ENCODE data around the gene C12orf56.
"Not testable (repeated sequence)": the region's sequence is repeated elsewhere in the genome, so short reads cannot be mapped to it uniquely, and the experiment has no call there.

The C12orf56 gene

DNA sequence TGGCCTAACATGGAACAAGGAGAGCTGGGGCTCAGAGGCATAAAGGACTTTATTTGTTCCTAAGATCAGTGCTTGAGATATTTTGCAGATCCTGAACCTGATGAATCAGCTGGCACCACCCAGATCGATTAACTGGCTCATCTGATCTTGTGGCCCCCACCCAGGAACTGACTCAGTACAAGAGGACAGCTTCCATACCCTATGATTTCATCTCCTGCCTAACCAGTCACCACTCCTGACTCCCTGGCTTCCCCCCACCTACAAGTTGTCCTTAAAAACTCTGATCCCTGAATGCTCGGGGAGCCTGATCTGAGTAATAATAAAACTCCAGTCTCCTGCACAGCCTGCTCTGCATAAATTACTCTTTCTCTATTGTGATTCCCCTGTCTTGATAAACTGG is 5.1 kb downstream of the C12orf56 start:
- no peak for DNase-seq

DNA sequence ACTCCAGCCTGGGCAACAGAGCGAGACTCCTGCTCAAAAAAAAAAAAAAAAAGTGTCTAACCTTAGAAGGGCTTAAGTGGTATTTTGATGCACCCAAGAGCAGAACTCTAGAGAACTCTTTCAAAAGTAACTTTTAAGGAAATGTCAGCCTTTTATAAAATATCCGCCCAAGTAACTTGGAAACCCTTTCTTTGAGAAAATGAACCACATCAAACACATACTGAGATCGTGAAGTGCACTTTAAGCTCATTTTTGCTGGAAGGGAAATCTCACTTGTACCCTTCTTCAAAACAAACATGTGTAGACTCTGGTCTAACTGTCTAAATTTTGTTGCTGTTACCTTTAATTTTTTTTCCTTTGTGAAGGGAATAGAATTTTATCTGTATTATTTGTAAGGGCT is 5.5 kb downstream of the C12orf56 start:
- DNase-seq: no peak

DNA sequence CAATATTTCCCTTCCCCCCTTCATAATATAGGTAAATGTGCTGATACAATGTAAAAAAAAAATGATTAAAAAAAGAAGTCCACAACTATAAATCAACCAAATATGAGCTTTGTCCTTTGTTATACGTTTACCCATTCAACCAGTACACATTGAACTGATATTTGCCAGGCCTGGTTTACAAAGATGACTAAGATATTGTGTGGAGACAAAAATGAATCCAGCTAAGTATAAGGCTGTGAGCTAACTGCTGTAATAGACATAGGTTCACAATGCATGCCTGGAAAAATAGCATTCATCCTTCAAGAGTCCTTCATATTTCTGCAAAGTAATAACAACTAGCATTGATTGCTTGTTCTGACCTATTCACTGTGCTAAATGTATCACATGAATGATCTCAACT is 6.9 kb downstream of the C12orf56 start:
- DNase-seq: no peak

DNA sequence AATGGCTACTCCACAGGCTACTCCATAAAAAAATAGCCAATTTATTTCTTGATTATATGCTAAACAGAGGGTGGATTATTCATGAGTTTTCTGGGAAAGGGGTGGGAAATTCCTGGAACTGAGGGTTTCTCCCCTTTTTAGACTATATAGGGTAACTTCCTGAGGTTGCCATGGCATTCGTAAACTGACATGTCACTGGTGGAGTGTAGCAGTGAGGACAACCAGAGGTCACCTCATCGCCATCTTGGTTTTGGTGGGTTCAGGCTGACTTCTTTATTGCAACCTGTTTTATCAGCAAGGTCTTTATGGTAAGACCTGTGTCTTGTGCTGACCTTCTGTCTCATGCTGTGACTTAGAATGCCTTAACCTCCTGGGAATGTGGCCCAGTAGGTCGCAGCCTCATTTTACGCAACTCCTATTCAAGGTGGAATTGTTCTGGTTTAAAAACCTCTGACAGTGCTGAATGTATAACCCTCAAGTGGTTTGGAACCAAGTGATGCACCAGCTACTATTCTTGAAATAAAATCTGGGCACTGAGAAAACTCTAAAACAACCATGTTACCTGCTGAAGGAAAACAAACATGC is 27.7 kb downstream of the C12orf56 start:
- no peak for DNase-seq

DNA sequence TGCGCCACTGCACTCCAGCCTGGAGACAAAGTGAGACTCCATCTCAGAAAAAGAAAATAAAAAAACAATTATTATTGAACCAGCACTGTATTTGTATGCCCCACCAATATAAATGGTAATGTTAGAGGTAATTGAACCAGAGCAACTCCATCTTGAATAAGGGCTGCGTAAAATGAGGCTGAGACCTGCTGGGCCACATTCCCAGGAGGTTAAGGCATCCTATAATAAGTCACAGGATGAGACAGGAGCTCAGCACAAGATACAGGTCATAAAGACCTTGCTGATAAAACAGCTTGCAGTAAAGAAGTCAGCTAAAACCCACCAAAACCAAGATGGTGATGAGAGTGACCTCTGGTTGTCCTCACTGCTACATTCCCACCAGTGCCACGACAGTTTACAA is 29.4 kb downstream of the C12orf56 start:
- not testable (repeated sequence) for DNase-seq

DNA sequence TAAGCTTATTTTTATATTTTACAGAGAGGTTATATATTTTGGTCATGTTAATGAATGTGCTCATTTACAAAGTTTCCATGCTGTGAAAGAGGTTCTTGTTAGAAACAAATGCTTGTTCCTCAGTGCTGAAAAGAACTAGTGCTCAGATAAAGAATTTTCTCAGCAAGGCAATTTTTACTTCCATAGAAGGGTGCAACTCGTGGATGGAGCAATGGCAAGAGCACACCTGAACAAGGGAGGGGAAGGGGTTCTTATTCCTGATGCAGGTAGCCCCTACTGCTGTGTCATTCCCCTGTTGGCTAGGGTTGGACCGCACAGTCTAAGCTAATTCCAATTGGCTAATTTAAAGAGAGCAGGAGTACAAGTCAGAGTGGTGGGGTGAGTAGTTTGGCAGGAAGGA is 34.3 kb downstream of the C12orf56 start:
- not testable (repeated sequence) for DNase-seq

DNA sequence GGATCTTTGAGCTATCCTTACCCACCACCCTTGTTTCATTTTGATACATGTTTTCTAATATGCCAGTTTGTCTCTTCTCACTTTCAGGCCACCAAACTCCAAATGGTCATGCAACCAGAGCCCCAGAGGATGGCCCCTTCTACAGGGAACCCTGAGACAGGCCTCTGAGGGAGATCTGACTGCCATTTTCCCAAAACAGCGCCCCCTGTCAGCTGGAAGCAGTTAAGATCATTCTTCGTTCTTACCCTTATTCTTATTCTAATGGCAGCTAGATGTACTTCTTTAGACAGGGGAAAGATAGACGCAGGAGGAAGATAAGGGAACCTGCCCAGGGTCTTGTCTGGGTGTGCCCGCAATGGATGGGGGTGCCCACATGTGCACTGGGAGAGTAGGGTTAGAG is 38.4 kb downstream of the C12orf56 start:
- no peak for DNase-seq

DNA sequence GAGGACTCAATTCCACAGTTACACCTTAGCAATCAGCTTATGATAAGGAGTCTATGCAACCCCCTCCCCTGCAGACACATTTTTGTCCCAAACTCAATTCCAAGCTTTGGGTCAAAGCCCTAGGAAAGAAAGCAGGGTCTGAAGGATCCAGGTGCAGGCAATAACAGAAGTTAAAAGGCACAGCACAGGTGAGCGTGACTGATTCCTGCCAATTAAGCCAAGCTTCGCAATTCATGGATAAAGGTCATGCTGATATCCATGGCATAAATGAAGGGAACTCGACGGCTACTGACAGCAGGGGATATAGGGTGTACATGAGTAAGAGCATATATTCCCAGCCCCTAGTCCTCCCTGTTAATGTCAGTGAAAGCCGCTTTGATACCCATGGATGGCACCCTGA is 39.3 kb downstream of the C12orf56 start:
- DNase-seq: no peak

DNA sequence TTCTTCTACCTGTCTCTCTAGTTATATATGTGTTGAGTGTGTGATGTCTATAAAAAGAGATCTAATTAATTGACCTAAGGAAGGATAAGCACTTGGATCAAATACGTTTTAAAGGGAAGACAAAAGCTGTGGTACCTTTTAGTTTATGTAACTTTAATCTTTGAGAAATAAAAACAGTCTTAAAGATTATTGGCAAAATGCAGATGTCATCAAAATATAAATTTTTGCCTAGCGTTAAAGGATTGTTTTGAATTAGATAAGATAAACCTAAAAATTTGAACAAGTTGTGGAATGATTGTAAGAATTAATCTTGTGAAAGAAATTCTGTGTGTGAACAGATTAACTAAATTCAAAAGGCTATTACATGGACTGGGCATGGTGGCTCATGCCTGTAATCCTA is 42.9 kb downstream of the C12orf56 start:
- no peak for DNase-seq

DNA sequence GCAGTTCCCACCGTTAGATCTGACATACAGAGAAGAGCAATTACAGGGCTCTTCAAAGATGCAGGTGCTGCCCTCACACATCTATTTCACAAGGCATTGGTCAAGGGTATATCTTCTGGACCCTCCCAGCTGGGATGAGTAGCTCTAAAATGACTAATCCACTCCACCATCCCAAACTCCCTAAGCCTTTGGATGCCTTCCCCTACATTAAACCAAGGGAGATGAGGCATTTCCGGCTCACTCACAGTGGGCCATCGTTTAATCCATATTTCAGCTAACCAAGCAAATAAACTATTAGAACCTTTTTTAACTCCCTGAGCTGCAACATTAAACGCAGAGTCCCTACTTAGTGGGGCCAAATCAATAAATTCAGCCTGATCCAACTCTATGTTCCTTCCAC is 45.9 kb downstream of the C12orf56 start:
- DNase-seq: not testable (repeated sequence)

DNA sequence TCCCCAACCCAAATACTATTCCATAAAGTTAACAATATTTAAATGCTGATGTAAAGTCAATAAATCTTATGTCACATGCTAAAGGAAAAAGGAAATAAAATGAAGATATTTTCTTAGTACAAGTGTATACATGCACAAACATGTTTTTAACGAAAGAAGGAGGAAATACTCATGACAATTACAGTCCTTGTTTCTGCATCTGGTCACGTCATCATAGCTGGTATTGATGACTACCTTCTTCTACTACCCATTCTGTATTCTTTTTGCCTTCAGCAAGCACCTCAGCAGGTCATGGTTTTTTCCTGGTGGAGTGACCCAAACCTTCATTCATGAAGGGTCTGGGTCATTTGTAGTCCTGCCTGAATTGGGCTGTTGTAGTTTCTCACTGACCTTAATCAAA is 50.0 kb downstream of the C12orf56 start:
- not testable (repeated sequence) for DNase-seq

DNA sequence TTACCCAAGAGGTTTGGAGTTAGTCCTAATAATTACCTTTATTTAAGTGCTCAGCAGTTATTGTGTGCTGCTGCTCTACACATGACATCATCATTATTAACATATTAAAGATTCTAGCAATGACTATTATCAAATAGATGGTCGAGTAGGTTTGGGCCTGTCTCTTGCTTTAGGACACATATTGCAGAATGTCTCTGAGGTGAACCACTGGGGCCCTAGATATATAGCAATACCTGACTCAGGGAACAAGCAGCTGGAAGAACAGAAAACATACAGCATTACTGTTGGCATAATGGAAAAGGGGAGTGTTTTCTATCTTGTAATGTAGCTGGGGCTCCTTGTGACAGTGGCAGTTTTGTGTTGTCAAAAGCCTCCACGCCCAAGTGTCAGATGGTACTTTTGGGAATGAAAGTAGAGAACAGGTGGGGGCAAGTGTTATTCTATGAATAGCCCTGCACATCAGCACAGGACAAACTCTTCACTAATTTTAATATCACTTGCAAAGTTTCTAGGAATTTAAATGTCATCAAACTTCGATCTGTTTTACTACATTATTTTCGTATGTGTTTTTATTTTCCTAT is 54.6 kb downstream of the C12orf56 start:
- no peak for DNase-seq

DNA sequence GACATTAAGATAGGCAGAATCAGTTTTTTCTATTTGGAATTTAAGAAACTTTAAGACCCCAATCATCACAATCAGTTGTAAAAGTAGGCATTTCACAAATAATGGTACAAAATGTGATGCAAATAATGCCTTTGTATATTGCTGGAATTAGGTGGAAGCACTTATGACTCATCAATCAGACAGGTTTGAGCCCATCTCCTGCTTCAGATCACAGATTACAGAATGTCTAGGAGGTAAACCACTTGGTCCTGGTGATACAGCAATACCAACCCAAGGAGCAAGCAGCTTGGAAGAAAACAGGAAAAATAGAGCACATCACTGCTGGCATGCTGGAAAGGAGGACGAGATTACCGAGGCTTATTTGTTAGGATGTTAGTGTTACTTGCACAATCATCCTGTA is 57.6 kb downstream of the C12orf56 start:
- no peak for DNase-seq

DNA sequence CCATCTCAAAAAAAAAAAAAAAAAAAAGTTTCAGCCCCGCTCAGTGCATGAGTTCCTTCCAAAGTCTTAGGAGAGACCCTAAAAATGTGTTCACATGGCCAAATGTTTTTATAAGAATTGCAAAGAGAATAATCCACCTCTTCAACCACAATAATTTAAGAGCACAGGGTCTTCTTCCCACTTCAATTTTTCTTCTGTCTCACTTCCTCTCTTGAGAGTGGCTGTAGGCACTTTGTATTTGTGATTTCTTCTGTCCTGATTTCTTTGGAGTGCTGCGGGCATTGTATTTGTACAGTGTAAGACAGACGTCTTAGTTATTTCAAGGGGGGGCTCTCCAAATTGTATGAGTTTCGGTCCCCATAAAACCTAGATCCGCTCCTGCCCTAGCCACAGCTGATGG is 58.3 kb downstream of the C12orf56 start:
- DNase-seq: no peak

DNA sequence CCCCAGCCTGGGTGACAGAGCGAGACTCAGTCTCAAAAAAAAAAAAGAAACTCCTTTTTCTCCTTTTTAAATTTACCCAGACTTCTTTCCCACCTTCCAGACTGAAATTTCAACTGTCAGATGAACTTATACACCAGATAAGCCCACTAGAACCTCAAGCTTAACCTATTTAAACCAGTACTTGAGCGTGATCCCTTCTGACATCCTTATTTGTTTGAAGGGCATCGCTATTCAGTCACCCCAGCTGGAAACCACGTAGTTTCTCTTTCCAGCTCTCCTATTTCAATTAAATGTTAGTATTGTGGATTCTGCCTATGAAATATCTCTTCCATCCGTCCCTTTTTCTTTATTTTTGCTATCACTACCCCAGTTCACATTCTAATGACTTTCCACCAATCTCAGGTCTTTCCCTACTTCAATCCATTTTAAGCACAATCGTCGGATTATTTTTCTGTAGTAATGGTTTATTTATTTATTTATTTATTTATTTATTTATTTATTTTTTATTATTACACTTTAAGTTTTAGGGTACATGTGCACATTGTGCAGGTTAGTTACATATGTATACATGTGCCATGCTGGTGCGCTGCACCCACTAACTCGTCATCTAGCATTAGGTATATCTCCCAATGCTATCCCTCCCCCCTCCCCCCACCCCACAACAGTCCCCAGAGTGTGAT is 61.4 kb downstream of the C12orf56 start:
- DNase-seq: not testable (repeated sequence)

DNA sequence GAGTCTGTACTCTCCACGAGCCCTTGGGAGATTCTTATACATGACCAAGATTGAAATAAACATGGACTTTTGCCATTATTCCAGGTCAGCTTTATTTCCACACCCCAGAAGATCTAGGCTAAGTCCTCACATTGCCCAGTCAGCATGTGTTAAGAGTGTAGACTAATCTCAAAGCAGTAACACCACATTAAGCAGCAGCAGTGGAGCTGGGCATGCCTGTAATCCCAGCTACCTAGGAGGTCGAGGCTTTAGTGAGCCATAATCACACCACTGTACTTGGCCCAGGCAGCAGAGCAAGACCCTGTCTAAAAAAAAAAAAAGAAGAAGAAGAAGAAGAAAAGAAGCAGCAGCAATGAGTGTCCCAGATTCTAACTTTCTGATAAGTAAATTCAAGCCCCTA is 65.5 kb downstream of the C12orf56 start:
- no peak for DNase-seq

DNA sequence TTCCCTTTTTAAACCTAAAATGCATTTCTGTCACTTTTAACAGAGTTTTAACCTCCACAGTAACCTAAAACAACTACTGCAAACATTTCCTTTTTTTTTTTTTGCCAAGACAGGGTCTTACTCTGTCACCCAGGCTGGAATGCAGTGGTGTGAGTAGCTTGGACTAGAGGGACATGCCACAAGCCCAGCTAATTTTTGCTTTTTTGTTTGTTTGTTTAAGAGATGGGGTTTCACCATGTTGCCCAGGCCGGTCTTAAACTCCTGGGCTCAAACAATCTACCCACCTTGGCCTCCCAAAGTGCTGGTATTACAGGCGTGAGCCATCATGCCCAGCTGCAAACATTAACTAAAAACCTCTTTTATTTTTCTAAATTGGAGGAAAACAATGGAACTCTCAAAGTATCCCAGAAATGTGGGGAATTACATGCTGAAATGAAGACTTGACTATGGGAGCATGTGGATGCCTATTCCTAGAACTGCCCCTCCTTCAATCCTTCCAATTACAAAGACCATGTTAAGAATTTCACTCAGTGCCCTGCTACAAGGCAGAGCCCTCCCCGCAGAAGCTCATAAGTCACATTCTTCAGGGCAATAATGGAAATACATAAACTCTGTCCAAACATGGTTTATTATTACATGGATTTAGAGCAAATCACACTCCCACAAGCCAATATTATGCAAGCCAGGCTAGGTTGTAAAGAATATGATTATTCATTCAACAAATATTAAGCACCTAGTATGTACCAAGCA is 66.9 kb downstream of the C12orf56 start:
- no peak for DNase-seq

DNA sequence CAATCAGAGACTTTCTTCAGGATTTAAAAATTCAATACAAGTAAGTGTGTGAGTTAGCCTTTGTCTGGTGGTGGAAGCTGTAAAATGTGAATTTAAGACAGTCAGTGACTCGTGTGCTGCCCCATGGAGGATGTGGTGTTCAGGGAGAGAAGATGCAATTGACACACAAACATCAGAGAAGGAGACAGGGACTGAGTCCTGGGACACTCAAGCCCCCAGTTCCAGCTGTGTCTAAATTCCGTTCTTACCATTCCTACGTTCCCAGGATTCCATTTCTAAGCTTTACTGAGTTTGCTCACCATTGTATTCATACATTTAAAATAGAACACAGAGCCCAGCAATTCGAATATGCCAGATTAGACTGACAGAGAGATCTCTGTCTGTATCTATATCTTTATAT is 67.6 kb downstream of the C12orf56 start:
- DNase-seq: no peak

DNA sequence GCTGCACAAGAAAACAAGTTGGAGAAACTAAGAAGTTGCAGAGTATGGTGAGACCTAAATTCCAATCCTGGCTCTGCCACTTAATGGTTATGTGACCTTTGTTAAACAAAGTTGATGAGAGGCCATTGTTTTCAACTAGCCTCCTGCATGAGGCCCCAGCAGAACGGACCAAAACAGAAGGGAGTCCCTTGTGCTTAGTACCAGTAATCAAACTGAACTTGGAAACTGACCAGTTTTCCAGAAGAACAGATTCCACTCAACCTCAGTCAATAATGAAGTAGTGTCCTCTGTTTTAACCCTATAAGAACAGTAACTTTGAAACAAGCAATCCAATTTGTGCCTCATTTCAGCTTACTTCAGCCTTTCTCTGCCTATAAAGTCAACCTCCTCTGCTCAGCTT is 69.9 kb downstream of the C12orf56 start:
- DNase-seq: no peak

DNA sequence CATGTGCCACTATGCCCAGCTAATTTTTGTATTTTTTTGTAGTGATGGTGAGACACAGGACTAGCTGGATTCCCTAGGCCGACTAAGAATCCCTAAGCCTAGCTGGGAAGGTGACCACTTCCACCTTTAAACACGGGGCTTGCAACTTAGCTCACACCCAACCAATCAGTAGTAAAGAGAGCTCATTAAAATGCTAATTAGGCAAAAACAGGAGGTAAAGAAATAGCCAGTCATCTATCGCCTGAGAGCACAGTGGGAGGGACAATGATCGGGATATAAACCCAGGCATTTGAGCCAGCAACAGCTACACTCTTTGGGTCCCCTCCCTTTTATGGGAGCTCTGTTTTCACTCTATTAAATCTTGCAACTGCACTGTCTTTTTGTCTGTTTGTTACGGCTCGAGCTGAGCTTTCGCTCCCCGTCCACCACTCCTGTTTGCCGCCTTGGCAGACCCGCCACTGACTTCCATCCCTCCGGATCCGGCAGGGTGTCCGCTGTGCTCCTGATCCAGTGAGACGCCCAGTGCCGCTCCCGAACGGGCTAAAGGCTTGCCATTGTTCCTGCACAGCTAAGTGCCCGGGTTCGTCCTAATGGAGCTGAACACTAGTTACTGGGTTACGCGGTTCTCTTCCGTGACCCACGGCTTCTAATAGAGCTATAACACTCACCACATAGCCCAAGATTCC is 70.9 kb downstream of the C12orf56 start:
- DNase-seq: not testable (repeated sequence)

DNA sequence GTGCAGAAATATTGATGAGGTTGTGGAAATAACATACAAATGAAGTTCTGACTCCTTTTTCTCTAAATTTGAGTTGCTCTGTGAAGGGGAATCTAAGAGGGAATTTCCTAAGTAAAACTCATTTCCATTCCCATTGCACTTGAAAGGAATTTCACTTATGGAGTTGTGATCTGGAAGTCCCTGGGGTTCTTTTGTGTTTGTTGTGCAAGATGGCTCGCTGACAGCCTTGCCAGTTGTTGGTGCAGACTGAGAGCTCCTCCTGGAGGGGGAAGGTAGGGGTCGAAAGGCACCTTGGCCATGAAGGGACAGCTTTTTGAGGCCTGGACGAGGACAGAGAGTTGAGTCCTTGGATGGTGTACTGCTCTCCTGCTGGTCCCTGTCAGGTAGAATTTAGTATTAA is 72.0 kb downstream of the C12orf56 start:
- DNase-seq: peak in 1 of 56 donors; percentile 1

DNA sequence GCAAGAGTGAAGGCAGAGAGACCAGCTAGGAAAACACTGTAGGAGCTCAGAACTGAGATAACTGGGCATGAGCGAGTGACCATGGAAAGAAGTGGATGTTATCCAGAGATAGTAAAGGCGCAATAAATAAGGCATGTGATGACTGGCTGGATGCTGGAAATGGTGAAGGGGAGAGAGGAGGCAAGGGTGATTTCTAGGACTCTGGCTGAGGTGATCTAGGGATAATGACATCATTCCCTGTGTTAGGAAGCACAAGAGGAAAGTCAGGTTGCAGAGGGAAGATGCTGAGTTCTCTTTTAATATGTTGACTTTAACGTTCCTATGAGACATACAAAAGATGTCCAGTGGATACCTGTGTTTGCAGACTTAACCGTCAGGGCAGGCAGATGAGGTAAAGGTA is 78.7 kb downstream of the C12orf56 start:
- DNase-seq: no peak
